GM19099 (cell line): Measurements from ENCODE around the gene GET4.

Experiments
- POLR2A ChIP-seq: IDR thresholded peaks from 3 replicates; pipeline ENCODE4 v1.6.1; 2011; ENCODE audit warnings: low read depth; ENCODE audit not compliant: insufficient read length; ENCODE audit errors: extremely low read depth

GET4 gene

DNA sequence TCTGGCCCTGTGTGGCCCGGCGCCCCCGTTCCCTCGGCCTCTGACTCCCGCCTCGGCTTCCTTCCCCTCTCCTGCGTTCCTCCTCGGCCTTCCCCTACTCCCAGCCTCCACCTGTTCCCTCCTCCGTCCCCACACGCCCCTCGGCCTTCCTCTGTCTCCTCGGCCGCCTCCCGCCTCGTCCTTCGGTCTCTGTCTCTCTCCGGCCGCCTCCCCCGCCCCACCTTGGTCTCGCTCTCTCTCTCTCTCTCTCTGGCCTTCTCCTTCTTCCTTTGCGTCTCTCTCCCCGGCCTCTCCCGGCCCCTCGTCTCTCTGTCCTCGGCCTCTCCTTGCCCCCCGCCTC lies 588 bp downstream of the GET4 start:
- no peak for TF ChIP-seq POLR2A

DNA sequence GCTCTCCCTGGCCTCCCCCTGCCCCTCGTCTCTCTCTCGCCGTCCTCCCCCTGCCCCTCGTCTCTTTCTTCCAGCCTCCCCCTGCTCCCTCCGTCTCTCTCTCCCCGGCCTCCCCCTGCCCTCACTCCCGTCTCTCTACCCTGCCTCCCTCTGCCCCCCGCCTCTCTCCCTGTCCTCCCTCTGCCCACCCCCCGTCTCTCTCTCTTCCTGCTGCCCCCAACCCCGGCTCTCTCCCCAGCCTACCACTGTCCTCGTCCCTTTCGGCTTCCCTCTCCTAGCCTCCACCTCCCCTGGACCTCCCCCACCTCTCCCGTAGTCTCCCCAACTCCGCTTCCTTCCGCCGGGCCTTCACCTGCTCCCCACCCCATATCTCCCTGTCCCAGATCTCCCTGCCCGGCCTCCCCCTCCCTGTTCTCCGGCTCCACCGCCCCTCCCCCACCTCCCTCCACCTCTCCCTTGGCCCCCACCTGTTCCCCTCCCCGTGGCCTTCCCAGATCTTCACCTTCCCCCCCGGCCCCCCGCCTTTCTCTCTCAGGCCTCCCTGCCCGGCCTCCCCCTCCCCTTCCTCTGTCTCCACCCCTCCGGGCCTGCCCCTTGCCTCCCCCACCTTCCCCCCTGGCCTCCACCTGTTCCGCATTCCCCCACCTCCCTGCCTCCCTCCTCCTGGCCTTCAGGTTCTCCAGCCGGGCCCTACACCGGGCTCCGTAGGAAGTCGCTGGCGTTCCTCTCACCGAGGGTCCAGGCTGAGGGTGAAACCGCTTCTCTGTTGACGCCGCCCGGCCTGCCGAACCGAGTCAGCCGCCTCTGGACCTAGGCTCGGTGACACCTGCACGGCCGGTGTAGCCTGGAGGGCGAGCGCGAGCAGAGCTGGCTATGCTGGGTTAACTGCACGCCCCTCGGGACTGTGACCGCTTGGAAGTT lies 1.2 kb downstream of the GET4 start:
- TF ChIP-seq POLR2A: no peak

DNA sequence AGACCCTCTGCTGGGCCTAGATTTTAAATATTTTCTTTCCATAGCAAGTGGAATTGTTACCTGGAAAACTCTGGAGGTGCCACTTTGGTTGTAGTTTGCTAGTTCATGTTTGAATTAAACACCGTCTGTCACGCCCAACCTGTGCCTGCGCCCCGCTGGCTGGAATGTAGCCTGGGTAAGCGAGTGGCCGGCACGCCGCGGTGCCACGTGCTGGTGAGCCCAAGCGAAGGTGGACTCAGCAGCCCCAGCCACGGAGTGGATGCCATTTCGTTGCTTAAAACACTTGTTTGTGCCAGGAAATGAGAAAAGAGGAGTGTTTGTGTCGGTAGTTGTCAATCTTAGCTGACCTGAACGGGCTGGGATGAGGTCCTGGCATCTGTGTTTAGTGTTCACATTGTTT lies 2.7 kb downstream of the GET4 start:
- no peak for TF ChIP-seq POLR2A

DNA sequence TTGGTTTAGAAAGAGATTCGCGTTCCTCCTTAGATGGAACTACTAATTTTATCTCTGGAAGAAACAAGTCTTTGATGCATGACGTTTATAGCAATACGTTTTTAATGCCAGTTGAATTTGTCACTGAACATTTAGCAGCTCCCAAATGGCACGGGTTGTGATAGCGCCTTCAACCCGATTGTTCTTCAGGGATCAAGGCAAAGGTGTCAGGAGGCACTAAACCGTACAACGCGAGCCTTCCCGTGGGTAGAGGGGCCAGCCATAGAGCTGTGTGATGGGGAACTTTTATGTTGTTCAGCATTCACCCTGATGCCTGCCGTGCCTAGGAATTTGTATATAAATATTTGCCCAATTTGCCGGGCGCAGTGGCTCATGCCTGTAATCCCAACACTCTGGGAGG lies 3.4 kb downstream of the GET4 start:
- no peak for TF ChIP-seq POLR2A

DNA sequence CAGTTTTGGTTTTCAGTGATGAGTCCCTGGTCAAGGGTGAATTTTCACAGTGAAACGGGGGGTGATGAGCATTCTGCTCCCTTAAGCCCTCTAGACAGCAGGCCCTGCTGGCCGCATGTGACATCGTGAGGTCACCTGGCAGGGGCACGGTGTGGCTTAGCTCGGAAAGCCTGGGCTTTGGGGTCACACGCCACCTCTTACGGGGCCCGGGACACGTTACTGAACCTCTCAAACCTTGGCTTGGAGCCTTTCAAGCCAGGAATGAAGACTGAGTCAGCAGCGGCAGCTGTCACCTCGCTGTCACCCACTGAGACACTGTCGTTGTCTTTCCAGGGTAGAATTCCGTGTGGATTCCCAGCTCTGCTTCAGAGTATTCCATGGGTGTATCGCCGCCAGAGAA lies 4.1 kb downstream of the GET4 start:
- no peak for TF ChIP-seq POLR2A

DNA sequence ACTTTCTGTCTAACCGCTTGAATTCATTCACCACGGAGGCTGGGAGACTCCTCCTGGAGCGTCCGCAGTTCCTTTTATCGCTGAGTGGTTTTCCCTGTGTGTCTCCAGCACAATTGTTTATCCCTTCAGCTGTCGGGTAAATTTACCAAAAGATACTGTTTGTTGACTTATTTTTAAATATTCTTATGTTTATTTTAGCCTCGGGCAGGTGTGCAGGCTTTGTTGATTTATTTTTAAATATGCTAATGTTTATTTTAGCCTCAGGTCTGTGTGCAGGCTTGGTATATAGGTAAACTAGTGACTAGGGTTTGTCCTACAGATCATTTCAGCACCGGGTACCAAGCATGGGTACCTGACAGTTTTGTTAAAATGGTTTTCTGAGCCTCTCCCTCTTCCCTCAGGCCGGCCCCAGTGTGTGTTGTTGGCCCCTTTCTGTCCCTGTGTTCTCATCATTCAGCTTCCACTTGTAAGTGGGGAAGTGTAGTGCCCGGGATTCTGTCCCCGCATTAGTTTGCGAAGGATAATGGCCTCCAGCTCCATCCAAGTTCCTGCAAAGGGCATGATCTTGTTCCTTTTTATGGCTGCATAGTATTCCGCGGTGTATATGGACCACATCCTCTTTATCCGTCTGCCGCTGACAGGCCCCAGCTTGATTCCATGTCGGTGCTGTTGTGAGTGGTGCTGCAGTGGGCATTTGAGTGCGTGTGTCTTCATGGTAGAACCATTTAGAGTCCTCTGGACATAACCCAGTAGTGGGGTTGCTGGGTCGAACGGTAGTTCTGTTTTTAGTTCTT lies 5.3 kb downstream of the GET4 start:
- TF ChIP-seq POLR2A: no peak

DNA sequence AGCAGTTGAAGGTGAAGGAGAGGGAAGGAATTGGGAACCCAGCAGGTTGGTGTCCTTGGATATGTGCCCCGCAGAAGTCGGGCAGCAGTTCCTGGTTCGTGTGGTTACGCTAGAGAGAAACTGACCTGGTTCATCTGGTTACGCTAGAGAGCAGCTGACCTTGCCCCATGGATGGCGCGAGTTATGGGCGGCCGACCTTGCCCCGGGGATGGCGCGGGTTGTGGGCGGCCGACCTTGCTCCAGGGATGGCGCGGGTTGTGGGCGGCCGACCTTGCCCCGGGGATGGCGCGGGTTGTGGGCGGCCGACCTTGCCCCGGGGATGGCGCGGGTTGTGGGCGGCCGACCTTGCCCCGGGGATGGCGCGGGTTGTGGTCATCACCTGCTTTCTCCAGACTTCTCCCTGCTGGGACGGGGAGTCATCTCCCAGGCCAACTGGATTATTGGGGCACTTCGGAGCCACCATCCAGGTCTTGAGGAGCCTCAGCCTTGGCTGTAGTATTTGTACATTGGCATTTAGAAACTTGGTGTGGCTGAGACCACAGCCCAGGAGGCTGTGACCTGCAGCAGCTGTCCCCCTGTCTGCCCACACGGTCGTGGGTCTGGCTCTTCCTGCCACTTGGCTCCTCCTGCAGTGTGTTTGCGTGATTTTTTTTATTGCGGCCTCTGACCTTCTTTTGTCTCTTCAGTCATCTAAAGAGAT lies 6.1 kb downstream of the GET4 start:
- no peak for TF ChIP-seq POLR2A

DNA sequence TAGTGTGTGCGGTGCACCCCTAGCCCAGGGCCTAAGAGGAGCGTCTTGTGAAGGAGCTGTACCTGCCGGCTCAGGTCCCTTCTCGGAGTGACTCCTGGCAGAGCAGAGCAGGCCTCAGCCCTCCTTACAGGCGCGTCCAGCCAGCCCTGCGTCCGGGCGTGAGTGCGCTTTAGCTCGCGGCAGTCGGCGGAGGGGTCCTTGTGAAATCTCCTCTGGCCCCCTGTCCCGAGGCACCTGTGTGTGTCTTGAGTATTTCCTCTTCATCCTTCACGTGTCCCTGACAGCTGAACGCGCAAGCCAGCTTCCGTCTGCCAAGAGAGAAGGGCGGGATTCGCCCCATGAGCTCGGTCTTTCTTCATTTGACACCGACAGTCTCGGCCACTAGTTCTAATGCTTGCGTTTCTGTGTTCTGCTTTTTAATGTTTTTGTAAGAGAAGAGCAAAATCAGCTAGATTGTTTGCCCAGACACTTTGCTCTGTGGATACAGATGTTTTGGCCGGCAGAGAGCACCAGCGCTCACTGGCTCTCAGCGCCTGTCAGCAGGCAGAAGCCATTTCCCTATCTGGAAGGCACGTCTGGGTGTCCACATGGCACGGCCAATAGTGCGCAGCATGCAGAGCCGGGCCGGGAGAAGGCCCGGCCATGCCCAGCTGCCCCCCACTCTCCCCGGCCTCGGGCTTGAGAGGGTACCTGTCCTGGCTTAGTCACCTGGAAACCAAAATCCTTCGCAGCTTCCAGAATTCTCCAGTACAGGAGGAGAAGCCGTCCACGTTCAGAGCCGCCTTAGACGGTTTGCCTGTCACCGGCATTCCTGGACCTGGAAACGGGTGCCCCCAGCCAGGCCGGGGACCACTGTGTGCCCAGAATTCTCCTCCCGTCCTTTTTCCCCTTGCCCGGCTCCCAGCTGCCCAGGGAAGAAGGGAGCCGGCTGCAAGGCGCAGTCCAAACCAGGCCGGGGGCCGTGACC lies 7.0 kb downstream of the GET4 start:
- TF ChIP-seq POLR2A: no peak

DNA sequence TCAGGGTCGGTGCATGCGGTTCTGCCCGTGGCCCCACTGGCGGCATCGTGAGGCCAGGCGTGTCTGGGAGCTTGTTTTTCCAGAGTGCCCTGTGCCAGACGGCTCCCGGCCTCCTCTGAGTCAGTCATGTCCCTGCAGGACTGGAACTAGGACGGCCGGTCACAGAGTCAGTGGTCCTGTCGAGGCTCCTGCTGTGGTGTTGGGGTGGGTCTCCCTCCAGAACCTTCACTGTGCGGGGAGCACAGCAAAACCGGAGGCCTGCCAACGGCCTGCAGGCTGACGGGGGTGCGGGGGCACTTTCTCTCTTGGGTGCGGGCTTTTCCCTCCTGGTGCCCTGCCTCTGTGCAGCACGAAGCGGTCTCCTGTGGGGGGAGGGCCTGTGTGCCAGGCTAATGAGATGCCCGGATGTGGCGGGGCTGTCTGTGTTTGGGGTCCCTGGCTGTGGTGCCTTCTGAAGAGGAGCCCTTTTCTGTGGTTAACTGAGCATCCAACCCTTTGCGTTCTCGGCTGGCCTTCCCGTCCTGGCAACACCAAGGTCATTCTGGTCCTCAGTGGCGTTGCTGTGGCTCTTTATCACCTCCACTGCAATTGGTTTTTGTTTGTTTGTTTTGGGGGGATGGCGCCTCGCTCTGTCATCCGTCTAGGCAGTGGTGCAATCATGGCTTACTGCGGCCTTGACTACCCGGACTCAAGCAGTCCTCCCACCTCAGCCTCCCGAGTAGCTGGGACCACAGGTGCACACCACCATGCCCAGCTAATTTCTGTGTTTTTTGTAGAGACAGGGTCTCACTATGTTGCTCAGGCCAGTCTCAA lies 8.0 kb downstream of the GET4 start:
- no peak for TF ChIP-seq POLR2A

DNA sequence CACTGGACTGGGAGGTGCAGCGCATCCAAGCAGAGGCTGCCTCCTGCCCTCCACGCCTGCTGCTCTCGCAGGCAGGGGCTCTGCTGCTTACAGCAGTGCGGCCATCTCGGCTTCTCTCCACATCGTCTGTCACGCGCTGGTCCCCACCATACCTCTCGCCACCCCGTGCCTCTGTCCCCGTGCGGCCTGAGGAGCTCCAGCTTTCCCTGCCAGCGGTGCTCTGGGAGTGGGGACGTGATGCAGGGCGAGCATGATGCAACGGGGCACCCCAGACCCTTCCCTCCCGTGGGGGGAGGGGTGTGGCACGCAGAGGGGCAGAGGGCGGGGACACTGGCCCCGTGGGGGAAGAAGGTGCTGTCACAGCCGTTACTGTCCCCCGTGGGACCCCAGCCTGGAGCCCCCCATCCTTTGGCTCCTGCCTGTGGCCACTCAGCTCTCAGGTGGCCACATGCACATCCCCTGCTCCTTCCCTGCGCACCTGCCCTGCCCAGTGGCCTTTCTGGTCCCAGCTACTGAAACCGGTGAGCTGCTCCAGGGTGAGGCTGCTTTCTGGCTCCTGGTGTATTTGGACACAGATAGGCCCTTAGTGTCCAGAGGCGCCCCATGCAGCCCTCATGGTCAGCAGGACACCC lies 9.0 kb downstream of the GET4 start:
- TF ChIP-seq POLR2A: no peak

DNA sequence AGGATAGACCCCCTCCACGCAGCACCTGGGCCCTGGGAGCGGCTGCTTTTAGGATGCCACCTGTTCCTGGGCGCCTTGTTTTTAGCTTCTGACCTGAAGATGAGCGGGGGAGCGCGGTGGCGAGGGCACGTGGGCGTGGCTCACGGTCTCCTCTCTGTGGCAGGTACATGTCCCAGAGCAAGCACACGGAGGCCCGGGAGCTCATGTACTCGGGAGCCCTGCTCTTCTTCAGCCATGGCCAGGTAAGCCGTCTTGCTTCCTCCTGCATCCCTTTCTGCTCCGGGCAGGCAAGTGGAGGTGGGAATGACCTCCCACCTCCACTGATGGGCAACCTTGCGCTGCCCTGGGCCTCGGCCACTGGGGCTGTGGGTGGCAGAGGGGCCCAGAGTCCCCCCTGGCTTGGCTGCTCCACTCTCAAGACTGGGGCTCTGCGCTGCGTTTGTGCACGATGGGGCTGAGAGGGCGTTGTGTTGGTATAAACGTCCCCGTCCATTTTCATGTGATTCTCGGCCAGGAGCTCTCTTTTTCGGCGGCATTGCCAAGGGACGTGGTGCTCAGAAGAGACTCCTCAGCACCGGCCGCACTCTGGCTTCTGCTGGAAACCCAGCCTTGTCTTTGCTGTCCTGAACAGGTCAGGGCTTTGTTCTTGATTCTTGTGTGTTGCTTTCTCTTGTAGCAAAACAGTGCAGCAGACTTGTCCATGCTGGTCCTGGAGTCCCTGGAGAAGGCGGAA lies 9.7 kb downstream of the GET4 start:
- no peak for TF ChIP-seq POLR2A

DNA sequence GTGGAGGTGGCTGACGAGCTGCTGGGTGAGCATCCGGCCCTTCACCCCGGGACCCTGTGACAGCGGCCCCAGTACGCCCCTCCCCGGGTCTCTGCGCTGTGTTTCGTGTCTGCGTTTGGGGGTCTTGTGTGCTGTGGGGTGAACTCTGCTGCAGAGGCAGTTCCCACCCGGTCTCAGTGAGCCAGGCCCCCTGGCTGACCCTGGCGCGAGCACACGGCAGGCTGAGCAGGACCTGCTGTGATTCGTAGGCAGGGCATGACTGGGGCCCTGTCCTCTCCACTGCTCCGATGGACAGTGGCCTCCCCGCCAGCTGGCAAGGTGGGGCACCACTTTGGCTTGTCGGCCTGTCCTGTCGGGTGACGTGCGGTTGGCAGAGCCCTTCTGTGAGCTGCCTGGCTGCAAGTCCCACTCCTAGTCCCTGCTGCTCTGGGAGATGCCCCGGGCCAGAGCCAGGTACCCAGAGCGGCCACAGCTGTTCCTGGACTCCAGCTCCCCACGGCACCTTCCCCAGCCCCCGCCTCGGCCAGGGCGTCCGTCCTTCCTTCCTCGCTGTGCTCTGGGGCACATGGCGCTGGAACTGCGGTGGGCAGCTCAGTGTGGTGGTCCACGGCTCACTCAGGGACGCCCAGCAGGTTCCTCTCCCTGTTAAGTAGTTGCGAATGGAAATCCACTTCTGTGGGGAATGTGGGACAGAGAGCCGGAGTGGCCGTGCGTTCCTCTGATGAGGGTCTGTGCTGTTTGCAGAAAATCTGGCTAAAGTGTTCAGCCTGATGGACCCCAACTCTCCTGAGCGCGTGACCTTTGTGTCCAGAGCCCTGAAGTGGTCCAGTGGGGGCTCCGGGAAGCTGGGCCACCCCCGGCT lies 10.5 kb downstream of the GET4 start:
- no peak for TF ChIP-seq POLR2A
